ENCODE measurements around the gene DNAJC11.
A peak's percentile ranks its signal among the peaks of the same experiment; 100 is the strongest.

DNAJC11 gene

GRCh38 chr1:6585081-6585722 lies 116.4 kb downstream of the DNAJC11 start:
- peaks cover 62% of the 10 kb centered on the region for H3K36me3 ChIP-seq
- H3K4me3 ChIP-seq (ENCODE audit: low read depth in 1 of 2, low read length in 1 of 2): no peak overlapping the region
- no peak for TF ChIP-seq CTCF (IDR thresholded peaks at IDR 0.05)
- H3K9me3 ChIP-seq: no peaks in the 10 kb centered on the region
- peak overlapping the region; percentile 44 for H3K27ac ChIP-seq
- H3K4me1 ChIP-seq (ENCODE audit: control insufficient read depth in 1 of 2, insufficient read depth in 1 of 2, low read depth in 1 of 2, low read length in 1 of 2): peaks cover 35 to 41% of the 10 kb centered on the region in 2 experiments
- H3K27me3 ChIP-seq: no peaks in the 10 kb centered on the region
